Measurements from ENCODE around the gene TRMT10B.
"Not testable (repeated sequence)": the region's sequence is repeated elsewhere in the genome, so short reads cannot be mapped to it uniquely, and the experiment has no call there.

The TRMT10B gene

GRCh38 chr9:37751704-37752103, 1.9 kb upstream of the TRMT10B start:
- not testable (repeated sequence) for DNase-seq

GRCh38 chr9:37752112-37752511, 1.5 kb upstream of the TRMT10B start:
- not testable (repeated sequence) for DNase-seq

GRCh38 chr9:37752642-37753488, 740 bp upstream of the TRMT10B start:
- DNase-seq = no peak

GRCh38 chr9:37758747-37759146, 5.1 kb downstream of the TRMT10B start:
- DNase-seq = no peak

GRCh38 chr9:37760416-37761161, 7.0 kb downstream of the TRMT10B start:
- no peak for DNase-seq

- DNase-seq = no peak
Measured at GRCh38 chr9:37761511-37761910, 7.9 kb downstream of the TRMT10B start.

GRCh38 chr9:37765263-37765662, 11.7 kb downstream of the TRMT10B start:
- not testable (repeated sequence) for DNase-seq

GRCh38 chr9:37769306-37769705, 15.7 kb downstream of the TRMT10B start:
- DNase-seq = no peak

- DNase-seq = no peak
Measured at GRCh38 chr9:37769995-37770394, 16.4 kb downstream of the TRMT10B start.

- no peak for DNase-seq
Measured at GRCh38 chr9:37775216-37775919, 21.8 kb downstream of the TRMT10B start.

- DNase-seq = no peak
Measured at GRCh38 chr9:37776328-37776727, 22.7 kb downstream of the TRMT10B start.

GRCh38 chr9:37778534-37778933, 24.9 kb downstream of the TRMT10B start:
- no peak for DNase-seq

GRCh38 chr9:37784291-37784615, 30.6 kb downstream of the TRMT10B start:
- no peak for DNase-seq

- peak; percentile 79 to 85 for DNase-seq
Measured at GRCh38 chr9:37784616-37785483, 31.2 kb downstream of the TRMT10B start, which contains the start of gene EXOSC3. TSS of gene EXOSC3 (minus strand) at chr9:37785064. CDS start at chr9:37785044, 20 bp downstream.

GRCh38 chr9:37787059-37787458, 33.5 kb downstream of the TRMT10B start:
- no peak for DNase-seq

GRCh38 chr9:37788332-37788731, 34.7 kb downstream of the TRMT10B start:
- no peak for DNase-seq

GRCh38 chr9:37790096-37790495, 36.5 kb downstream of the TRMT10B start:
- DNase-seq = no peak

- DNase-seq = no peak
Measured at GRCh38 chr9:37792122-37792521, 38.5 kb downstream of the TRMT10B start.

- no peak for DNase-seq
Measured at GRCh38 chr9:37796232-37796631, 42.6 kb downstream of the TRMT10B start.

- no peak for DNase-seq
Measured at GRCh38 chr9:37798677-37799076, 45.1 kb downstream of the TRMT10B start.

GRCh38 chr9:37800631-37801286, 47.2 kb downstream of the TRMT10B start, which contains the start of gene DCAF10:
TSS of gene DCAF10 (plus strand) at chr9:37800797. CDS start at chr9:37800867, 70 bp downstream.
- DNase-seq = peak; percentile 43 to 77

Measured in NCI-H524 (cell line).